ENCODE data around the gene ADD1. TPM values are rescaled to one million over a fixed set of nuclear protein-coding genes. Genes with fewer than 3 reads are reported as not detected.

Gene ADD1
- total RNA-seq, 1 experiment from 2014 or later: 129 TPM

GRCh38 chr4:2822461-2823300 lies 21.0 kb upstream of the ADD1 start:
- no peak for DNase-seq (ENCODE audit: low read depth)

- no peak for DNase-seq (ENCODE audit: low read depth)
These were observed 20.4 kb upstream of the ADD1 start for GRCh38 chr4:2823301-2823670.

DNA sequence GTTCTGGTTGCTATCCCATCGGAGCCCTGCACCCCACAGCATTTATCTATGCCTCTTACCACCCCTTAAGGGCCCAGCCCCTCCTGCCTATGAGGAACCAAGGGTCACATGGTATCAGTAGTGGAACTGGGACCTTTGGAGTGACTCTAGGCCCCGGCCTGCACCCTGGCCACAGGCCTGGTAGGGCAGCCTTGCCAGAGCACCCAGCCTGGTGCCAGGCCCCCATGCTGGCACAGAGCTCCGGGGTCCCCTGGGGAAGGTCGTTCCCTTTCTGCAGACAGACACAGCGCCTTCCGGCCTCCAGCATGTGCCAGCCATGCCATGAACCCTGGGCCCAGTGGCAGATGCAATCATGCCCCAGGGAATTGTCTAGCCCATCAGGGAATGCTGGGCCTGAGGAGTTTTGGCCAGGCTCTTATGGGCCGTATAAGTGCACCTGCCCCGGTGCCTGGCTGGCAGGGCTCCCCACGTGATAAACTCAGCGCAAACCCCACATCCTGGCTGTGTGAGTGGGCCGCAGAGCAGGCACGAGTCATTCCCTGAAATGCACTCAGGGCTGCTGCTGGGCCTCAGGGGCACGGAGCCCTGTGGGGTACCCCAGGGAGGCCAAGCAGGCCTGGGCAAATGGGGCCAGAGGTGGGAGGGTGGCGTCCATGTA lies 19.8 kb upstream of the ADD1 start:
- no peak for DNase-seq (ENCODE audit: low read depth)

- DNase-seq (ENCODE audit: low read depth): no peak
These were observed 19.3 kb upstream of the ADD1 start for GRCh38 chr4:2824329-2824835.

GRCh38 chr4:2824836-2825381 lies 18.7 kb upstream of the ADD1 start:
- no peak for DNase-seq (ENCODE audit: low read depth)

DNA sequence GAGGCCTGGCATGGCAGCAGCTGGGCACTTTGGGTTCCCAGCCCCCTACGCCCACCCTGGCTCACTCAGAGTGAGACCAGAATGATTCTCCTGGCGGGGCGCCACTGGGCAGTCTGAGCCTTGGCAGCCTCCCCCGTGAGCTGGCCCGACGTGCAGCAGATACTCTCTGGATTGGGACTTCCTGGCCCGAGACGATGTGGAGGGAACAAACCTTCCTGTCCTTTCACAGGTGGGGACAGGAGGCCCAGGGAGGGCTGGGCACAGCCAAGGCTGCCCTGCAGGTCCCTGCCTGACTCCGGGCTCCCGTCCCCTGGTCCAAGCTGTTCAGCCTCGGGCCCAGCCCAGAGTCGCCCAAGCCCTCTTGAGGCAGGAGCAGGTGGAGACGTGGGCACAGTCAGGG lies 17.9 kb upstream of the ADD1 start:
- no peak for DNase-seq (ENCODE audit: low read depth)

- DNase-seq (ENCODE audit: low read depth): no peak
These were observed 16.4 kb upstream of the ADD1 start for GRCh38 chr4:2827071-2827873.

DNA sequence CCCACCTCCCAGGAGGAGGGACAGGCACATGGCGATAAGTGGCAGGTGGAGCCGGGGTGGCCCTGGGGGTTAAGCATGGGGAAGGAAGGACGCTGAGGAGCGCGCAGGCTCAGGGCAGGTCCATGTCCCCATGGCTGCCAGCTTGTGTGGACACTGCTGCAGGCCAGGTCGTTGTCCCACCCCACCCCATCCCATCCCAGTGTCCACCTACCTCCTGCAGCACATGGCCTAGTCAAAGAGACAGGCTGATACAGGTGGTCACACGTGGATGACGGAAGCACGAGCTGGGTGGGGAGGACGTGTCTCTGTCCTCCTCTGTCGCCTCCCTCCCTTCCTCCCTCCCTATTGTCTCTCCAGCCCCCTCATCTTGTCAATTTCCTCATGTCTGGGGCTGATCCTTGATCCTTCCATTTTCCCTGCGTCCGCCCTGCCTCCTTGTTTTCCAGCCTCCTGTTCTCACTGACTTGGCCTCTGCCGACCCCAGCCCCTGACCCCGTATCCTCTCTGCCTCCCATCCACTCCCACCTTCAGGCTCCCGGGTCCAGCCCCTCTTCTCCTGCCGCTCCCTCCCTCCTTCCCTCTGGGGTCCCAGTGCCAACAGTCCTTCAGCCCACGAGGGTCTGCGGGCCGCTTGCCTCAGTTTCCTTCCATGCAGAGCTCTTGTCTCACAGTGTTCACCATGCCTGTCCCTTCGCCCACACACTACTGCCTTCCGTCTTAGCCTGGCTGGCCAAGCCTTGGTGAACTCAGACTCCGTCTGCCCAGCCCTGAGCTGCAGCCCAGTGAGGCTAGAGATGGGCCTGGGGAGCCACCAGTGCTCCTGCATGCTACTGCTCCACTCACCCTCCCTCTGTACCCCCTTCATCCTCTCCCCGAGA lies 15.5 kb upstream of the ADD1 start:
- no peak for DNase-seq (ENCODE audit: low read depth)

DNA sequence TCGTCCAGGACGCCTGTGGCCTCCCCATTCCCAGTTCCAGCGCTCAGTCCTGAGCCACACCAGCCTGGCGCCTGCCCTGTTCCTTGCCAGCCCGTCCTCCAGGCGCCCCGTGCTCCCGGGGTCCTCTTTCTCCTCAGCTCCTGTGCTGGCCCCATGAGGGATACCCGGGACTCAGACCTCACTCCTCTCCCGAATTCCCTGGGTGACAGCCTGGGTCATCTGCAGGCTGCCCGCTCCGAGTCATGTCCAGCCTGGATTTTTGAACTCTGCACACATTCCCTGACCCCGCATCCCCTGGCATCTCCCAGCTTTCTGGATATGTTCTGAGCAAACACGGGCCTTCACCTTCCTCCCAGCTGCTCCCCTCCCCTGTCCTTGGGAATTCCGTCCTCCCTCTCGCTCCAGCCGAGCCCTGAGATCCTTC lies 14.9 kb upstream of the ADD1 start:
- no peak for DNase-seq (ENCODE audit: low read depth)

- no peak for DNase-seq (ENCODE audit: low read depth)
These were observed 14.2 kb upstream of the ADD1 start for GRCh38 chr4:2829321-2829932.

- no peak for DNase-seq (ENCODE audit: low read depth)
These were observed 13.7 kb upstream of the ADD1 start for GRCh38 chr4:2829933-2830451.

DNA sequence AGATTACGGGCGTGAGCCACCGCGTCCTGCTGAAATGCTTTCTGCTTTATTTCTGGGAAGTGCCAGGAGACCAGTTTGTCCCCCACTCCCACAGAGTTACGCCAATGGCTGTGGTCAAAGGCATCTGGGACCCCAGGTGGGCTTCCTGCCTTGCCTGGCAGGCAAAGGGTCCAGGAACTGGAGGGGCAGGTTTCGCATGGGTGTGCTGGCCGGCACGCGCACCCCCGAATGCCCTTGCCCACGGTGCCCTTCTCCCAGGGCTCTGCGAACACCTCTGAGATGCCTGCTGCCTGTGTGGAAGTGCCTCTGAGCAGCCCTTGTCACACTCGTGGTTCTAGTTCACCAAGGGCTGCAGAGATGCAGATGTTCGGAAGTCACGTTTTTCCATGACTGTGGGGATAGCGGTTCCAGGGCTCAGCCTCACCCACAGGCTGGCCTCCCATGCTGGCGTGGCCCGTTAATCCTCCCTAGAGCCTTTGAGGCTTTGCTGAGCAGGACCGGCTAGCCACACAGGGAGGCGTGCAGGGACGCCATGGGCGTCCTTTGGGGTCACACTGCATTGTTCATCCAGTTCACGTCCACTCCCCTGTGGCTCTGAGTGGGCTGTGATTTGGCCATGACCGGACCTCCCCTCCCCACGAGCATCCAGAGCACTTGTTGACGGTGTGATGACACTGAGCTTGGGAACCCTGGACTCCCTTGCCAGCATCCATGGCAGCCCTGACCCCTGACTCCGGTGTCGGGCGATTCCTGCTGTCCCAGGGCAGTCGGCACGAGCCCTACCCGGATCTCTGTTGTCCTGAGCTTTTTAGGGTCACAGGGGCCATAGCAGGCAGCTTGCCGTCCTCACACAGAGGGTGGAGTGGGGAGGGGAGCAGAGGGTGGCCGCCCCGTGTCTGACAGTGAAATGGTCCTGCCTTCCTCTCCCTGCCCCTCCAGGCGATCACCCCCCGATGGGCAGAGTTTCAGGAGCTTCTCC lies 12.7 kb upstream of the ADD1 start:
- no peak for DNase-seq (ENCODE audit: low read depth)

- DNase-seq (ENCODE audit: low read depth): no peak
These were observed 11.9 kb upstream of the ADD1 start for GRCh38 chr4:2831611-2832308.

DNA sequence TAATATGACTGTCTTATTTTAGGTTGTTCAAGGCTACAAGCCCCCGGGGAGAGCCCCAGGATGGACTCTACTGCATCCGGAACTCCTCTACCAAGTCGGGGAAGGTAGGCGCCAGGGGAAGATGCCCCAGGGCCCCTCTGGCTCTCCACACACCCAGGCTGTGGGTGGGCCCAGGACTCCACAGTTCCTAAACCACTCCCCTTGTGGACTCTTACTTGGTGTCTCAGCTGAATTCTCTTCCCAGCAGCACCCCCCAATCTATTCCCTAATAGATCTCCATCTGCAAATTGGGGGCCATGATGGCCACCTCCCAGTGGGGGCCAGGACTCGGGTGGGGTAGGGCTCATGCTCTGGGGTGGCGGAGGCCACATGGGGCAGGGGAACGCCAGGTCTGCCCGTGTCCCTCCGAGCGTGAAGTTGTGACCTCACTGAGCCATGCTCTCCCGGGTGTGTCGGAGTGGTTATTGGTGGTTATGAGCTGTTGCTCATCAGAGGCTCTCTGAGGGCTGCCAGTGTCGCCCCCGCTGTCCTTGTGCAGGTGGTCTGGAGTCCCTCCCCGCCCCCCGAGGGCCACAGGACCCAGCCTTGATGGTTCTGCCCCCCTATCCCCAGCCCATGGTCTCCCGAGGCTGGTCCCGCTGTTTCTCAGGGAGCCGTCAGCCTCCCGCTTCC lies 11.2 kb upstream of the ADD1 start:
- no peak for DNase-seq (ENCODE audit: low read depth)

GRCh38 chr4:2832981-2833670 lies 10.5 kb upstream of the ADD1 start:
- DNase-seq (ENCODE audit: low read depth): no peak

- no peak for DNase-seq (ENCODE audit: low read depth)
These were observed 10.0 kb upstream of the ADD1 start for GRCh38 chr4:2833671-2834000.

Measured in HT1080 (cell line).